ENCODE results near the gene METTL27.
A peak's percentile ranks its signal among the peaks of the same experiment; 100 is the strongest.
"Not testable (repeated sequence)": the region's sequence is repeated elsewhere in the genome, so short reads cannot be mapped to it uniquely, and the experiment has no call there.

Gene METTL27

DNA sequence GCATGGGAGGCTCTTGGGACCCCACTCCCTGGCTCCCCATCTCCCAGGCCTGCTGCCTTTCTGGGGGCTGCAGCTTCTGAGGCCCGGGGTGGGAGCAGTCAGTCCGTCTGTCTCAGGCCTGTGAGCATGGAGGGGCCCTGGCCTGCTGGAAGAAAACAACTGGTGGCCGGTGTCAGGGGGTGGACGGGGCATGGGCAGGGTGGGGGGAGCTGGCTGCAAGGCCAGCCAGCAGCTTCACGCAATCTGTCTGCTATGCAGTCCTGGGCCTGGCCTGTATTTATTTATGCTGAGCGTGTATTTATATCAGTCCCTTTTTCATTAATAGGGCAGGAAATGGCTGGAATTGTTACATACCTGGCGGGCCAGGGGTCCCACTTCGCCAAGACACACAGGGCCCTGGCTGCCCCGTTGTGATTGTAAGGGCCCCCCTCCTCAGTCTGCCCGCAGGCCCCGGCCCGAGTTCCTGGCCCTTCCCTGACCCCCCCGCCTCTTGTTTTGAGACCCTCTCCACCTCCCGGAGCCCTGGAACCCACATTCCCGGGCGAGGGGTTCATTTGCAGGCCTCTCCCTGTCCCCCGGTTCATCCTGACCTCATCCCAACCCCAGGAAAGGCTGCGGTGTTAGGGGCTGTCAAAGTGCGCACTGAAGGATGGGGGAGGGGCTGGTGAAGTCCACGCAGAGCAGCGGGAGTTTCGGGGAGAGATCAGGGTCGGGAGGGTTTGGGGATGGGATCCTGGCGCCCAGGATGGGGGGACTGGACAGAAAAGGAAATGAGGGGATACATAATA is 26.9 kb upstream of the METTL27 start:
- DNase-seq = no peak

DNA sequence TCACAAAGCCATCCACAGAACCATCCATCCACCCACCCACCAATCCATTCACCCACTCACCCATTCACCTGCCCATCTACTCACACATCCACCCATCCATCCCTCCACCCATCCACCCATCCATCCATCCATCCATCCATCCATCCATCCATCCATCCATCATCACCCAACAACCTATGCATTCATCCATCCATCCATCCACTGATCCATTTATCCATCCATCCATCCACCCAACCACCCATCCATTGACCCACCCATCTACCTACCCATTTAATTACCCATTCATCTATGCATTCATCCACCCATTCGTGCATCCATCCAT is 24.1 kb upstream of the METTL27 start:
- DNase-seq = no peak

DNA sequence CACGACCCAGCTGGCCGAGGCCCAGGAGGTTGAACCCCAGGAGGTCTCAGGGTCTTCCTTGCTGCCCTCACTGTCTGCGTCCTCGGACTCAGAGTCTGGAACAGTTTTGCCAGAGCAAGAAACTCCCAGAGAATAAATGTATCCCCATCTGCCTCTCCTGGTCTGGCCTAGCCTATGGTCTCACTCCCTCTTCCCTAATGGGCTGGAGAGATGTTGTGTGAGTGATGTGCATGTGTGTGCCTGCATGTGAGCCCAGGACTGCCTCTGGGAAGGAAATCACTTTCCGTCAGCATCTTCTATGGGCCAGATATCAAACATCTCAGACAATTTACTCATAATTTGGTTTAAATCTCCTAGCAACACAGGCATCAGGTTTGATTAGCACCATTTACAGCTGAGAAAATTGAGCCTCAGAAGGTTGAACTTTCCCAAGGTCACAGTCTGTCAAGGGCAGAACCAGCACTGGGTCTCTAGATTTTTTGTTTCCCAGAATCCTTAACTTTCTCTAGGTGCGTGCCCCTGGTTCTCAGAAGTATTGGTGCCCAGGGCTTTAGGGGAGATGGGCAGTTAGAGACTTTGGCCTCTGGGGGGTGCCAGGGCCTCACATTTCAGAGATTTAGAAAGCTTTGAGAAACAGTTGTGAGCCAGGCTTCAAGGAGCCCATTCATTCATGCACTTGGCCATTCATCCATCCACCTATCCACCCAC is 23.6 kb upstream of the METTL27 start:
- no peak for DNase-seq

DNA sequence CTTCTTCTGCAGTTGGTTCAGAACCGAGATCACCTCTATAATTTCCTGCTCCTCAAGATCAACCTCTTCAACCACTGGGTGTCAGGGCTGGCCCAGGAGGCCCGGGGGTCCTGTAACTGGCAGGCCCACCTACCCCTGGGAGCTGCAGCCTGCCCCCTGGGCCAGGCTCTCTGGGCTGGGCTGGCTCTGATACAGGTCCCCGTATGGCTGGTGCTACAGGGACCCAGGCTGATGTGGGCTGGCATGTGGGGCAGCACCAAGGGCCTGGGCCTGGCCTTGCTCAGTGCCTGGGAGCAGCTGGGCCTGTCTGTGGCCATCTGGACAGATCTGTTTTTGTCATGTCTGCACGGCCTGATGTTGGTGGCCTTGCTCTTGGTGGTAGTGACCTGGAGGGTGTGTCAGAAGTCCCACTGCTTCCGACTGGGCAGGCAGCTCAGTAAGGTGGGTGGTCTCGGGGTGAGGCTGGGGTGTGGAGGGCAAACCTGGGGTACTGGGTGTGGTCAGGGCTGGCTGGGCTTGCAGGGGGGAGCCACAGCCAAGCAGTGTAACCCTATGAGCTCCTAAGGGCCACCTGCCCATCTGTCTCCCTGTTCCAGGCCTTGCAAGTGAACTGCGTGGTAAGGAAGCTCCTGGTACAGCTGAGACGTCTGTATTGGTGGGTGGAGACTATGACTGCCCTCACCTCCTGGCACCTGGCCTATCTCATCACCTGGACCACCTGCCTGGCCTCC is 22.8 kb upstream of the METTL27 start:
- no peak for DNase-seq

DNA sequence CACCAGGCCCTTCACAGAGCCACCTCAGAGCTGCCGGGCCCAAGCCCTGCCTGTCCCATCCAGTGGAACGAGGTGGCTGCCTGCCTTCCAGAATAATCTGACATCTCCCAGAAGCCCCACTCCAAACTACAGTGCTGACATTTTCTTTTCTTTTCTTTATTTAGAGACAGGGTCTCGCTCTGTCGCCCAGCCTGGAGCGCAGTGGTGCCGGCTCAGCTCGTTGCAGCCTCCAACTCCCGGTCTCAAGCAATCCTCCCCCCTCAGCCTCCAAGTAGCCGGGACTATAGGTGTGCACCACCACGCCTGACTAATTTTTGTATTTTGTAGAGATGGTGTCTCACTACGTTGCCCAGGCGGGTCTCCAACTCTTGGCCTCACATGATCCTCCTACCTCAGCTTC is 19.0 kb upstream of the METTL27 start:
- DNase-seq = no peak

DNA sequence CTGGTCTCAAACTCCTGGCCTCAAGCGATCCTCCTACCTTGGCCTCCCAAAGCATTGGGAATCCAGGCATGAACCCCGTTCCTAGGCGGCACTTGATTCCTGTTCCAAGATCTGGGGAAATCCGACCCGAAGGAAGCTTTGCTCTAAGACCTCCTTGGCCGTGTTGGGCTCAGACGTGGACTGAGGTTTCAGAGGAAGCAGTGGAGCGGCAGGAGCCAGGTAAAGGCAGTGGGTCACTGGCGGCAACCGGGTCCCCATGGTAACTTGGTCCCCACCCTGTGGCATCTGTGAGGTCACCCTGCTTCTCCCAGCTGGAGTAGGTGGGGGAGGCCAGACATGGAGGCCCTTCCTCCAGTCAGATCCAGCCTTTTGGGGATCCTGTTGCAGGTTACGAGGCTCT is 18.5 kb upstream of the METTL27 start, which contains the start of gene TMEM270:
Gene TMEM270 (plus strand): TSS at position 301 of the 400 bp plus-strand sequence. CDS start 36 bp downstream, at position 337.
- no peak for DNase-seq

DNA sequence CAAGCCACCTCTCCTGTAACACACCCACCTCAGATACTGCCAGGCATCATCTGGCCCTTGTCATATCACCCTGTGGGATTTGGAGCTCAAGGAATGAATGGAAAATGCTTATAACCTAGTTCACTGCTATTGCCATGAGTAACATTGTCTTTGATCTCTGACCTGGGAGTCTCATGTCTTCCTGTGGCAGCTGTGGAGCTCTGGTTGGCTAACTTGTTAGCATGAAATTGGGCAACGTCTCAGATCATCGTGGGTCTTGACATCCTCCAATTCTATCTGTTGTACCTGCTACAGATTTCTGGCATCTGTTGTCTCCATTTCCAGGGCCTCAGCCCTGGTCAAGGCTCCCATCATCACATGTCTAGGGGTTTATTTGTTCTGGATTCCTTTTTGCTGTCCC is 16.5 kb upstream of the METTL27 start:
- no peak for DNase-seq

DNA sequence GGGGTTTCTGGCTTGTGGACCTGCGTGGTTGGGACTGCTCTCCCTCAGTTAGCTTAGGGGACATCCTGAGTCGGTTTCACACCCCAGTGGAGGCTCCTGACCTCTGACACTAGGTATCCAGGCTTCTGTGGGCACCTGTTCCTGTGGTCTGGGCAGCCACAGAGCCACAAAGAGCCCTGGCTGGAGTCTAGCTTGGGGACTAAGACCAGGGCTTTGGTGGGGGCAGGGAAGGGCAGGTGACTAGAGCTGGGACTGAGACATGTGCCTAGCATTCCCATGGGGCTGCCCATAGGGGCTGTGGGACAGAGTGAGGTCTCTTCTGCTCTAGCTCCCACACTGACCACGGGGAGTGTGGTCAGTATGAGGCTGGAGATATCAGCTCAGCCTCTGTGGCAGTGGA is 14.6 kb upstream of the METTL27 start:
- DNase-seq = no peak

DNA sequence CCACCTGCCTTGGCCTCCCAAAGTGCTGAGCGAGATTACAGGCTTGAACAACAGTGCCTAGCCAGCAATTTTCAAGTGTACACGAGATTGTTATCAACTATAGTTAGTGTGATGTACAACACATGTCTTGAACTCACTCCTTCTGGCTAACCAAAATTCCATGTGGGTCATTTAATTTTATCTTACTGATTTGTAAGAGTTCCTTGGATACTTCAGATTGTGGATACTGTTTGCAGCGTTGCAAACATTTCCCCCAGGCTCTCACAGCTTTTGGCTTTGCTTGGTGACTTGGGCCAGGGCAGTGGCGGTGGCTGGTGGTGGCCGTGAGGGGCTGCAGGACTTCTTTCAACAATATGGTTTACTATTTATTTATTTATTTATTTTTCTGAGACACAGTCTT is 10.2 kb upstream of the METTL27 start:
- no peak for DNase-seq

DNA sequence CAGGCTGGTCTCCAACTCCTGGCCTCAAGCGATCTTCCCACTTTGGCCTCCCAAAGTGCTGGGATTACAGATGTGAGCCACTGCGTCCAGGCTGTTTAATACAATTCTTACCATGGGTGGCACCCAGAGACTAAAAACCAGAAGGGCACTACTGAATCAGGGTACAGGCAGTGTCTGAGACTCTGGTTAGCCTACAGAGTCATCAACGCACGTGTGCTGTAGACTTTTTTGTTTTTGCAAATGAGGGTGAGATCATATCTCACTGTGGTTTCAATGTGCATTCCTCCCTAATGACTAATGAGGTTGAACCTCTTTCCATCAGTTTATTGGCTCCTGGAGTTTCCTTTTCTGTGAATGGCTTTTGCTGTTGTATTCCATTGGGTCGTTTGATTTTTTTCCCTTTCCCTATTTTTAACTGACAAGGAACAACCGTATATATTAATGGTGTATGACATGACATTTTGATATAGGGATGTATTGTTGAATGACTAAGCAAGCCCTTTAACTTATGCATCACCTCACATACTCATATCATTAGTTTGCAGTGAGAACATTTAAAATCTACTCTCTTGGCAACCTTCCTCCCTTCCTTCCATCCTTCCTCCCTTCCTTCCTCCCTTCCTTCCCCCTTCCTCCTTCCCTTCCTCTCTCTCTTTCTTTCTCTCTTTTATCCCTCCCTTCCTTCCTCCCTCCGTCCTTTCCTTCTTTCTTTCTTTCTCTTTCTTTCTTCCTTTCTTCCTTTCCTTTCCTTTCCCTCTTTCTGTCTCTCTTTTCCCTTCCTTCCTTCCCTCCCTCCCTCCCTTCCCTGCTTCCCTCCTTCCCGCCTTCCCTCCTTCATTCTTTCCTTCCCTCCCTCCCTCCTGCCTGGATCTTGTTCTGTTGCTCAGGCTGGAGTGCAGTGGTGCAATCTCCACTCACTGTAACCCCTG is 9.4 kb upstream of the METTL27 start:
- peak; percentile 47 for DNase-seq

DNA sequence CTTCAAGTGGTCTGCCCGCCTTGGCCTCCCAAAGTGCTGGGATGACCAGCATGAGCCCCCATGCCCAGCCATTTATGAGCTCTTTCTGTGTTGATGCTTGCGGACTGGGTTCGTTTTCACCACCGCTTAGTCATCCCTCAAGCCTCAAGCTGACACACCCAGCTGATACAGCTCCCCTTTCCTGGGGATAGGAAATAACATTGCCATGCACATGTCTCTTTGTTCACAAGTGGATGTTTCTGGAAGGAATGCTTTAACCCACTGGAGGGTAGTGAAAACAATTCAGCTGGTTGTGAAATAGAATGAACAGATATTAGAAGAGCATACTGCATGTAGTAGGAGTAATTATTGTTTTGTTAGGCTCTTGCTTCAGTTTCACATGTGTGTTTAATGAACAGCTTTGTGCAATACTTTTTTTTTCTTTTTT is 8.5 kb upstream of the METTL27 start:
- DNase-seq = no peak

DNA sequence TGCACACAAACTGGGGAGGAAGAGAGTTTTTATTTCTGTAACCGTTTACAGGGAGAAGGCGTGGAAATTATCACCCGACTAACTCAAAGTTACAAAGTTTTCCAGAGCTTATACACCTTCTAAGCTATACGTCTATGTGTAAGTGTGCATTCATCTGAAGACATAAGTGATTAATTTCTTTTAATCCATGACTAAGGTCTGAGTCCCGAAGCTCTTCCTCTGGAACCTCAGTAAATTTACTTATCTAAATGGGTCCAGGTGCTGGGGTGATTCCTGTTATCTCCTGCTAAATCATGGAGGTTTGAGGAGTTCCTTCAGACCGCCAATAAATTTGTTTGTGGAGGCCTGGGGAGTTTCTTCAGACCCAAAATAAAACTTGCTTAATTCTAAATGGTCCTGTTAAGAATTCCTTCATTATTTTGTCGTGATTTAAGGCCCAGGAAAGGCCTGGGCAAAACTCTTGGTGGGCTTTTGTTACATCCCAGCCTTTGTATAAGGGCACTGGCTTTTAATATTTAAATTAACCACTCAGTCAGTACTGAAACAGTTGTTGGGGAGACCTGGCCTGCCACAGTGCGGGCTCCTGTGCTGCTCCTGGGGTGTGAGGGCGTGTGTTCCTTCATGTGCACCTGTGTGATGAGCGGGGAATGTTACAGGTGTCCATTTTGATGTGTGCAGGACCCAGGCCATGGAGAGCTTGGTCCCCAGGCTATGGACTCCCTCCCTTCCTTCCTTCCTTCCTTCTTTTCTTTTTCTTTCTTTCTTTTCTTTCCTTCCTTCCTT is 5.8 kb upstream of the METTL27 start:
- no peak for DNase-seq

DNA sequence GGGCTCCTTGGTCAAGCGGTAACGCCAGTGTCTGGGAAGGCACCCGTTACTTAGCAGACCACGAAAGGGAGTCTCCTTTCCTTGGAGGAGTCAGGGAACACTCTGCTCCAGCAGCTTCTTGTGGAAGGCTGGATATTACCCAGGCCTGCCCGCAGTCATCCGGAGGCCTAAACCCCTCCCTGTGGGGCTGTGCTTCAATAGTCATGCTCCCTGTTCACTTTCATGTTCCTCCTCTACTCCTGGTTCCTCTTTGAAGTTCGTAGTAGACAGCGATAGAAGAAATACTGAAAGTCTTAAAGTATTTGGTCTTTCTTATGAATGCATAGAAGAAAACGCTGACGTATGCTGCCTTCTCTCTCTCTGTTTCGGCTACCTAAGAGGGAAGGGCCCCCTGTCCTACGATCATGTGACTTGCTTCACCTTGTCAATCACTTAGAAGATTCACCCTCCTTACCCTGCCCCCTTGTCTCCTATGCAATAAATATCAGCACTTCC is 3.4 kb upstream of the METTL27 start:
- DNase-seq = not testable (repeated sequence)

DNA sequence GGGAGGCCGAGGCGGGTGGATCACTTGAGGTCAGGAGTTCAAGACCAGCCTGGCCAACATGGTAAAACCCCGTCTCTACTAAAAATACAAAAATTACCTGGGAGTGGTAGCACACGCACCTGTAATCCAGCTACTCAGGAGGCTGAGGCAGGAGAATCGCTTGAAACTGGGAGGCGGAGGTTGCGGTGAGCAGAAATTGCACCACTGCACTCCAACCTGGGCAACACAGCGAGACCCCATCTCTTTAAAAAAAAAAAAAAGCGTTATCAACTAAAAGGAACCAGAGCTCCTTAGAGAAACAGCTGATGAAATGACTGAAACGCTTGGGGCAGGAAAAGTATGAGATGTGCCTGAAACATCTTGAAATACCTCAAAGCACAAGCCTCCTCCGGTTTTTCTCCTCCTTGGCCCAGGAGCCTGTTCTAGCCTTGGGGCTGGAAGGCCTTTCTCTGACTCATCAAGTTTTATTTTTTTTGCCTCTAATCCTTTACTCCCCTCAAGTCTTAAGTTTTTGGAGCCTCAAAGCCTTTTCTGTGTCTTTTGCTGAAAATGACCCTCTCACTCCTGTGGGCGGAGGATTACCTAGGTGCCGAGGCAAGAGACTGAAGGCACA is 2.6 kb upstream of the METTL27 start:
- no peak for DNase-seq

DNA sequence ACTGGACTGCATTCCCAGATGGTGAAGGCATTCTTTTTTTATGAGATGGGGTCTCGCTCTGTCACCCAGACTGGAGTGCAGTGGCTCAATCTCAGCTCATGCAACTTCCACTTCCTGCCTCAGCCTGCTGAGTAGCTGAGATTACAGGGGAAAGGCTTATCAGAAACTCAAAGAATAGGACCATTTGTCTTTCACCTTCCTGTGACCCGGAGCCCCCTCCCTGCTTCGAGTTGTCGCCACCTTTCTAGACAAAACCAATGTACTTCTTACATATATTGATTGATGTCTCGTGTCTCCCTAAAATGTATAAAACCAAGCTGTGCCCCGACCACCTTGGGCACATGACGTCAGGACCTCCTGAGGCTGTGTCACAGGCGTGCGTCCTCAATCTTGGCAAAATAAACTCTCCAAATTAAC is 1.8 kb upstream of the METTL27 start:
- no peak for DNase-seq

DNA sequence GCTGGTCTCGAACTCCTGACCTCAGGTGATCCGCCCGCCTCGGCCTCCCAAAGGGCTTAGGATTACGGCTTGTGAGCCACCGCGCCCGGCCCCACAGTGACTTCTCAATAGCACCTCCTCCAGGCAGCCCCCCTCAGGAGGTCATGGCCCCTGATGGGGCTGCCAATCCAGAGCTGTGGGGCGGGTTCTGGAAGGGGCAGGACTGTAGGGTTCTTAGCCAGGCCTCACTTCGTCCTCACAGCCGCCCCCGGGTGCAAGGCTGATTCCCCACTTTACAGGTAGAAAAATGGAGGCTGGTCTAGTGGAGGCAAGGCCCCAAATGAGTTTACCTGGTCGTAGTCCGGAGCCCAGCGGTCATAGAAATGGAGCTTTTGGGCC is 638 bp downstream of the METTL27 start:
- no peak for DNase-seq

DNA sequence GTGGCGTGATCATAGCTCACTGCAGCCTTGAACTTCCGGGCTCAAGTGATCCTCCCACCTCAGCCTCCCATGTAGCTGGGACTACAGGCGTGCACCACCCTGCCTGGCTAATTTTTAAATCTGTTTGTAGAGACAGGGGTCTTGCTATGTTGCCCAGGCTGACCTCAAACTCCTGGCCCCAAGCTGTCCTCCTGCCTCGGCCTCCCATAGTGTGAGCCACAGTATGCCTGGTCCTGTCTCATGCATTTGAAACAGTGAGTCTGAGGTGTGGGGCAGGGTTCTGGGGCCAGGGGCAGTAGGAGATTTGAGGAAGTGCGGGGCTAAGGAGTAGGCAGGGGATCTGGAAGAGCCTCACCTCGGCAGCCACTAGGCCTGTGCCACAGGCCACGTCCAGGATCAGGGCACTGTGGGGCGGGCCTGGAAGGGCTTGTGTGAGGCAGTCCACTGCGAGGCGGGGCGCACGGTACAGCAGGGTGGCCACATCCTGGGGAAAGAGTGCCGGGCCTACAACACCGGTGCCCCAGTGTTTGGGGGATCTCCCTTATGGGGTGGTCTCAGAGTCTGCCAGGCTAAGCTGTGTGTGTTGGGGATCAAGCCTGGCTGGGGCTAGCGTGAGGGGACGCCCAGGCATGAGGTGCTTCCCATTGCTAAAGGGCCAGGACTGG is 1.5 kb downstream of the METTL27 start:
- no peak for DNase-seq

DNA sequence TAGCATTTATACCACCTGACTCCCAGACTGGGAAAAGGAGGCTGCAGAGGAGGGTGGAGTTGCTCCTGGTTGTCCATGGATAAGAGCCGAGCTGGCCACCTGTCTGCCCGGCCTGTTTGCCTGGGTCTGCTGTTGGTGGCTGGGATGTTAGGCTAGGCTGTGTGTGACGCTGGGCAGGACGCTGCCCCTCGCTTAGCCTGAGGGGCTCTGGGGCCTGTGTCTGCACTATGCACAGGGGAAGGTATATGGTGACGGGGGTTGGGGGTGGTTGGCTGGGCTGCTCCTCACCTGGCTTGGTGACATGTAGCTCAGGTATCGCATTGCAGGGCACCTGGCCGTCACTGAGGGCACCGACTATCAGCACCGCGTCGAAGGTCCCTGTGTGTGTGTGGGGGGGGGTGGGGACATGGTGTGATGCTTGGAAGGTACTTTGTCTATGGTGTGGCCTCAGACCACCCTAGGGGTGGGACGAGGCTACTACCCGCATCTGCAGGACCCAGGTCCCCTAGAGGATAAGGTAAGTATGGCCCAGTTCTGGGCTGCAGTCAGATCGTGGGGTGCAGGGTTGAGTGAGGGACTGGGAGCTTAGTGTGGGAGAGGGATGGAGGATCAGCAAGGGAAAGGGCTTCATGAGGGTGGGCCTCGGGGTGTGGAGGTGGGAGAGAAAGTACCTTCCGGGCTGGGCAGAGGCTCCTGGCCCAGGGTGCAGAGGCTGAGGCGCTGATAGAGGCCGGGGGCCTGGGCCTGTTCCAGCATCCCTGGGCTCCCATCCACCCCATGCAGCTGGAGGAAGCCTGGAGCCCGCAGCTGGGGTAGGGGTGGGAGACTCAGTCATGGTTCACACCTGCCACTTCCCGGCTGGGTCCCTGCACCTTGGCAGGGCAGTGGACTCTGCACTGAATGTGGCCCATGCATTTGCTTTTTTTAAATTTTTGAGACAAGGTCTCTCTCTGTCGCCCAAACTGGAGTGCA is 2.3 kb downstream of the METTL27 start:
- no peak for DNase-seq

DNA sequence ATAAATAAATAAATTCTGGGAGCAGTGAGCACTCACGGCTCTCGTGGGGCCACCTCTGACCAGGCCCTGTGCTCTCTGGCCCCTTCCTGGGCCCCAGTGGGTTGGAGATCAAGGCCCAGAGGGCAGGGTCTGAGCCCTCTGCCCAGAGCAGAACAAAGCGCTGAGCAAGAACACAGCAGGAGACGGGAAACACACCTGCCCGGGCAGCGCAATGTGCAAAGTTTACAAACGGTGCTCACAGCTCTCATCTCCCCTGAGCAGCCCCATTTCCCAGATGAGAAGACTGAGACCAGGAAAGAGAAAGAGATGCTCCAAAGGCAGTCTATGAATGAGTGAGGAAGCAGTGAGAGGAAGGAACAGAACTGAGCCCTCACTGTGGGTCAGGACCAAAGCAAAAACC is 3.0 kb downstream of the METTL27 start:
- DNase-seq = no peak
